Occipital lobe (tissue), 2 donors: ENCODE data around the gene SPSB1. TPM values are rescaled to one million over a fixed set of nuclear protein-coding genes. Genes with fewer than 3 reads are reported as not detected.
"Not testable (repeated sequence)": the region's sequence is repeated elsewhere in the genome, so short reads cannot be mapped to it uniquely, and the experiment has no call there.

Experiments
- DNase-seq: peaks from one replicate; lab custom pipeline; 2025; lab: John Stamatoyannopoulos, UW
- total RNA-seq: library from RNA; depleted of rRNA; stranded (reverse); fragments of >200 nt; gene quantifications from one replicate; pipeline ENCODE4 v1.2.3, GENCODE V29; 2014

SPSB1 gene
- total RNA-seq, 1 donor from 2014 or later, result 2.3 TPM

- DNase-seq, result not testable (repeated sequence)
These were observed 7.2 kb downstream of the SPSB1 start for GRCh38 chr1:9299571-9300541.

DNA sequence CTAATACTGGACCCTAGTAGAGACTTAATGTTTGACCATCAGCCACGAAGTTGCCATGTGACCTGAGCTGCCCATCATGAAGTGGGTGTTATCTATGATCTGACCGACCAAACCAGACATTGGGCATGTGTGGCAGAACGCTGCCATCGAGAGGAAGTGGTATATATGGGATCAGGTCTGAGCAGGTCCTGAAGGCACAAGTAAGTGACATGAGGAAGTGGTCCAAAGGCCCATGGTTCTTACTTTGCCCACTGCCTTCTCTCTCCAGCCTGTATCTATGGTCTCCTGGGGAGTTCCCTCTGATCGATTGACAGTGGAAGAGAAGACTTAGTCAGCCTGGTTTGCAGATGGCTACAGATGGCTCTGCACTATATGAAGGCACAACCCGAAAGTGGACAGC lies 7.9 kb downstream of the SPSB1 start:
- no peak for DNase-seq

DNA sequence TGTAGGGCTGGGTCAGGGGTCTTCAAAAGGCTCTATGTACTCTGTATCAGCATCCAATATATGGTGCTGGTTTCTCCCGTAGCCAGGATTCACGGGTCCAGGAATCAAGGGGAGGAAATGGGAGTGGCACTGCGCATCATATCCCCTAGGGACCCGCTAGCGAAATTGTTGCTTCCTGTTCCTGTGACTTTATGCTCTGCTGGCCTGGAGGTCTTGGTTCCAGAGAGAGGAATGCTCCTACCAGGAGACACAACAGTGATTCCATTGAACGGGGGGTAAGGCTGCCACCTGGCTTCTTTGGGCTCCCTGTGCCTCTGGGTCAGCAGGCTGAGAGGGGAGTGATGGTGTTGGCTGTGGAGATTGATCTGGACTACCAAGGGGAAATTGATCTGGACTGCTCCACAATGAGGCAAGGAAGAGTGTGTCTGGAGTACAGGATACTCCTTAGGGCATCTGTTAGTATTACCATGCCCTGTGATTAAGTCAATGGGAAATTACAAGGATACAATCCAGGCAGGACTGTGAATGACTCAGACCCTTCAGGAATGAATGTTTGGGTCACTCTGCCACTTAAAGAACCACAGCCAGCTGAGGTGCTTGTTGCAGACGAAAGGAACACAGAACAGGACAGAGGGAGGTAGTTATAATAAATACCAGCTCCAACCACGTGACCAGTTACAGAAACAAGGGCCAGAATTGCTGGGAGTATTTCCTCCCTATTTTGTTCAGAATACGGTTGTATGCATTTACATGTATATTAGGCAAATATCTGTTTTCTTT lies 10.2 kb downstream of the SPSB1 start:
- no peak for DNase-seq

DNA sequence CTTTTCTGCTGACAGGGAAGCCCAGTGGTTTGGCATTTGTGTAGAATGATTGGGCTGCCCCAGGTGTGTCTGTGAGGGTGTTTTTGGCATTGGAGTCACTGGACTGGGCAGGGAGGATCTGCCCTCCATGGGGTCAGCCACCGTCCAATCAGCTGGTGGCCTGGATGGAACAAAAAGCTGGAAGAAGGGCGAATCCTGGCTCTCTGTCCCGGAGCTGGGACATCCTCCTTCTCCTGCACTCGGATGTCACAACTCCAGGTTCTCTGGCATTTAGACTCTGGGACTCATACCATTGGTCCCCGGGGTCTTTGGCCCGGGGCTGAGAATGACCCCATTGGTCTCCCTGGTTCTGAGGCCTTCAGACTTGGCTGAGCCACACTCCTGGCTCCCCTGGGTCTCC lies 11.2 kb downstream of the SPSB1 start:
- DNase-seq, result no peak

- DNase-seq, result no peak
These were observed 12.5 kb downstream of the SPSB1 start for GRCh38 chr1:9305216-9305615.

GRCh38 chr1:9306006-9306405 lies 13.3 kb downstream of the SPSB1 start:
- no peak for DNase-seq

DNA sequence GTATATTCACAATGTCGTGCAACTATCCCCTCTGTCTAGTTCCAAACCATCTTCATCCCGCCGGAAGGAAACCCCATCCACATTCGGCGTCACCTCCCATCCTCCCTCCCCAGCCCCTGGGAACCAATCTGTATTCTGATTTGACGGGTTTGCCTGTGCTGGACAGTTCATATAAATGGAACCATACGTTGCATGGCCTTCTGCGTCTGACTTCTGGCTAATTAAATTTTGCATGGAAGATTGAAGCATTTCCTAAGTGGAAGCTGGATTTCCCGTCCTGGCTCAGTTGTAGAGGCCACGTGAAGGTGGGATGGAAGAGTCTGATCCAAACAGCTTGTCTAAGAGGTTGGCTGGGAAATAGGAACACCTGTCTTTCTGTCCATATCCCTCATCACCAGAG lies 14.6 kb downstream of the SPSB1 start:
- no peak for DNase-seq

DNA sequence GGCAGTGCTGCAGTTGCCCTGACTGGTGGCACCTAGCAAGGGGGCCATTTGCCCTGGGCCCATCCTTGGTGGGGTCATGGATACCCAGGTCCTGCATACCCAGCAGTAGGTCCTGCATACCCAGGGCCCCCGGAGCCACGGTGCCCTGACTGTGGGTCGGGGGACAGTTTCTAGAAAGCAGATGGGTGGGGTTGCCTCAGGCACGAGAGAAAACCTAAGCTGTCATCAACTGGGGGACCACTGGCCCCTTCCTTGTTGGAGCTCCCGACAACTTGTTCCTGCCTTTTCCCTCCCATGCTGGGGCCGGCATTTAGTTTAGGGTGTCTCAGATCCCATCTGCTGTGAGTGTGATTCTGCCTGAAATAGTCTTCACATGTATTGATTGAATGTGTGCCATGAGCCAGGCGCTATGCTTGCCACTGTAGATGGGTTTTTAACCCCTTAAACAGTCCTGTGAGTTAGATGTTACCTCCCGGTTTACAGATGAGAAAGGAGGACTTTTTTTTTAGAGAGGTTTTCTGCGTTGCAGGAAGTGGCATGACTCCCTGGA lies 15.6 kb downstream of the SPSB1 start:
- no peak for DNase-seq

DNA sequence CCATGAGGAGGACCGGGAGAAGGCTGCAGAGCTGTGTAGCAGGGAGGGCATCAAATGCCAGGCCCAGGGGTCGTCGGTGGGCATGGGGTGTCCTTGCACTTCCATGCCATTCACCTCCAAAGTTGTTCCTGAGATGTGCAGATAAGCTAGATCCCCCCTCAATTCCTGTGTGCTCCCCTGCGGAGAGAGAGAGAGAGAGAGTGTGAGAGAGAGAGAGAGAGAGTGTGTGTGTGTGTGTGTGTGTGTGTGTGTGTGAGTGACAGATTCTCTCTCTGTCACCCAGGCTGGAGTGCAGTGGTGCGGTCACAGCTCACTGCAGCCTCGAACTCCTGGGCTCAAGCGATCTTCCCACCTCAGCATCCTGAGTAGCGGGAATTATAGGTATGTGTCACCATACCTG lies 16.4 kb downstream of the SPSB1 start:
- no peak for DNase-seq

- no peak for DNase-seq
These were observed 17.3 kb downstream of the SPSB1 start for GRCh38 chr1:9309991-9310390.

DNA sequence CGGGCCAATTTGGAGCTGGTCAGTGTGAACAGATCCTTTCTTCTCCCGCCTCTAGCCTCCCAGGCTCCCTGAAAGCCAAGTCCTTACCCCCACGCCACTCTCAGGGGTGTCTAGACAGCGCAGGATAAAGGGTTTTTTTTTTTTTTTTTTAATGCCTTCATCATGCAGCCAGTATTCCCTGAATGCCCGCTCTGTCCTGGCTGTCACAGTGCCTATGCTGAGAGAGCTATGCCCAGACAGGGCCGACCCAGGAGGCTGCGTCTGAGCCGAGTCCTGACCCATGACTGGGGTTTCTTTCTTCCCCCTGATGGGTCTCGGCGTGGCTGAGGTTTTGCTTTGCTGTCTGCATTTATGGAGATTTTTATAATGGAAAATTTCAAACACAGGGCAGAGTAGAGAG lies 18.3 kb downstream of the SPSB1 start:
- DNase-seq, result no peak

DNA sequence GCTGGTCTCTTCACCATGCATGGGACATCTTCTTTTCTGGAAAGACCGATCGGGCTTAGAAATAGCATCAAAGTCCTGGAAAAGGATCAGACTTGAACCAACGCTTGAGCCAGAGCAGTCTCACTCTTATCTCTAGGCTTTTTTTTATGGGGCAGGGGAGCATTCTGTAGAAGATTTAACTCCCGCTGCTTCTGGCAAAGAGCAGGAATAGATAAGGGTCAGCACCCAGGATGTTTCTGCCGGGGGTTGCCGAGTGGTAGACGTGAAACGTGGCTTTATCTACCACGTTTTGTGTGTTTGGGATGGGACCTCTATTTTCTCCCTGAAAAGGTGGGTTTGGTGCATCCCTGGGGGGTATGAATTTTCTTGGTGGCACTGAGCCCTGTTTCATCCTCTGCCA lies 18.8 kb downstream of the SPSB1 start:
- DNase-seq, result no peak

GRCh38 chr1:9312168-9312720 lies 19.6 kb downstream of the SPSB1 start:
- no peak for DNase-seq

- no peak for DNase-seq
These were observed 20.9 kb downstream of the SPSB1 start for GRCh38 chr1:9313576-9313975.

GRCh38 chr1:9314111-9314510 lies 21.4 kb downstream of the SPSB1 start:
- no peak for DNase-seq

DNA sequence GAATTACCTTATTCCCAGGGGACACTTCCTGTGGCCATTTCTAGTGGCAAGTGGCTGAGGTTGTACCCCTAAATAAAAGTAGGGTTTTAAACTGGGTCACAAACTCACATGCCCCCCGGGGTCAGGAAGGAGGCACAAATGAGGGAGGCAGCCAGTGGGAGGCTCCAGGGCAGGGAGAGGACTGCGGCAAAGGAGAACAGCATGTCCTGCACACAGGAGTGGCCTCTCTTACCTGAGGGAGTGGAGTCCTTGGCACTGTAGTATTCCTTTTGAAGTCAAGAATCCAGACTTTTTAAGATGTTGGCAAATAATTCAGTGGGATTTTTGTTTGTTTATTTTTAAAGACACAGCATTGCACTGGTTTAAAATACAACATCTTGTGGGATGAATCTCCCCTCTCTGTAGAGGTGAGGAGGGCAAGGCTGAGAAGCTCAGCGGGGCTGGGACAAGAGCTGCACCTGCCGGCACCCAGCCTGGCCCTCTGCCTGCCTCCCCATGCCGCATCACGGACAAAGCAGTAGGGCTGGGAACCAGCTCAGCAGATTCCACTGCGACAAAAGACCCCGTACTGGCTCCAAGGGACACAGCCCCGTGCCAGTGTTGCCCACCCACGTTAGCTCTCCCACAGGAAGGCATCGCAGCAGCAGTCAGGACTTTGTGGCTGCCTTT lies 22.2 kb downstream of the SPSB1 start:
- no peak for DNase-seq

DNA sequence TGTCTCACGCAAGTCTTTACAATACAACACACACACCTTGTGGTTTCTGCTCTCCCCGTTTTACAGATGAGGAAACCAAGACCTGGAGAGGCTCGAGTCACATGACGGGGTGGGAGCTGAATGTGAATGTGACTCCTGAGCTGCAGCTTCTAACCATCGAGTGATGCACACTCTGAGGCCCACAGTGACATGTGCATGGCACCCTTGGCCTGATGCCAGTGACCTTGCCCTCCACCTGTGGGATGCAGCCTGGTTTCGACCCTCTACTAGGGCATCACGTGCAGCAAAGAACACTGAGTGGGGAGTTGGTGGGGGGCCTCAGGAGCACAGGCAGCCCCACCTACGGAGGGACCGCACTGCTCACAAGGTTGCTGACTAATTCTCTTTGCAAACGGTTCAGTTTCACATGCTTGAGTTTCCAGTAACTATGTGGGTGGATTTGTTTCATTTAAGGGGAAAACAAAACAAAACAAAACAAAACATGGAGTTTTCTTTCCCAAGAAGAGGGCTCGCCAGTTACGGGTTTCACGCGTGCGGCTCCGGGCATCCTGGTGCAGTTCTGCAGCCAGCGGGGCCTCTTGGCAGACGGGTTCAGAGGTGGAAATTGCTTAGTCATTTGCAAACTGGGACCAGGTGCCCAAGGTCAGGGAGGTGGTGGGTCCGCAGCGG lies 22.9 kb downstream of the SPSB1 start:
- DNase-seq, result no peak

- no peak for DNase-seq
These were observed 23.4 kb downstream of the SPSB1 start for GRCh38 chr1:9316080-9316444.

GRCh38 chr1:9316512-9316911 lies 23.8 kb downstream of the SPSB1 start:
- DNase-seq, result no peak

DNA sequence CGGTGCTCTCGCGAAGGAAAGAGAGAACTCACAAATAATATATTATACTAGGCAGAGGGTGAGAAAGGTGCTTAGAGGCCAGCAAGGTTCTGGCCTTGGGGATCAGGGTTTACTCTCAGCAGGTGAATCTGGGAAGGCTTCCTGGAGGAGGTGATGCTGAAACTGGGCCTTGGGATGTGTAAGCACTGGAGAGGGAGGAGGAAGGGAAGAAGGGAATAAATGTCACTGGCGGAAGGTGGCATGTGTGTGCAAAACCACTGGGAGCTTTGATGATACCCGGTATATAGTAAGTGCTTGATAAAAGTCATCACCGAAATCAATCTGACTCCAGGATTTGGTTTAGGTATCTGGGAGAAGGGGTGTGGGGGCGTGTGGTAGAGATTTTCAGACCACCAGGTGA lies 24.4 kb downstream of the SPSB1 start:
- DNase-seq, result no peak
